HepG2 (cell line): Measurements from ENCODE around the gene ARHGAP19. TPM values are rescaled to one million over a fixed set of nuclear protein-coding genes. Genes with fewer than 3 reads are reported as not detected.

Experiments
- ATAC-seq: fragments of 200-7000 bp; cut with Tn5 transposase; 3 replicates; pipeline ENCODE4 v1.9.1; 2020; ENCODE audit warnings: mild to moderate bottlenecking, moderate library complexity
- BruUV-seq: library from RNA; stranded (reverse); fragments of 400-500 nt; replicated peaks from 2 replicates; lab custom pipeline; 2021; lab: Mats Ljungman, UMichigan
- CTCF ChIA-PET: fragments of 300-600 bp; formaldehyde crosslinking; extraction: SDS; loops from one replicate; lab custom pipeline; 2021; ENCODE audit warnings: low total read pairs, inconsistent platforms, low intra/inter-chr PET ratio; lab: Yijun Ruan, JAX
- POLR2A ChIA-PET: fragments of 350-600 bp; sonication (Branson Sonifier 250); formaldehyde crosslinking; loops from one replicate; lab custom pipeline; 2020; ENCODE audit warnings: antibody characterized with exemption, inconsistent platforms; lab: Yijun Ruan, JAX
- DNase-seq: peaks from one replicate; pipeline ENCODE4 v3.0.0-alpha.2; 2015; ENCODE audit warnings: low spot score
- FAIRE-seq: peaks from 3 replicates; lab custom pipeline; 2011; peaks lifted over from hg19 to GRCh38; lab: Jason Lieb, UNC
- H2AFZ ChIP-seq: one replicate; pipeline ENCODE4 v1.6.1; 2011; ENCODE audit warnings: low read length, inconsistent platforms
- H3K27ac ChIP-seq: fragments of 300-600 bp; 3 replicates; pipeline ENCODE4 v1.8.0; 2011; ENCODE audit warnings: mixed run types, mild to moderate bottlenecking, mixed read lengths, low read length, inconsistent platforms; ENCODE audit not compliant: insufficient read depth; ENCODE audit errors: extremely low read length
- H3K27me3 ChIP-seq, 2 experiments: fragments of 200-600 bp in 1 of 2; 2 replicates in 1 of 2; 3 replicates in 1 of 2; pipeline versions ENCODE4 v1.6.0 to v1.8.0; 2011; ENCODE audit warnings: low read length in 2 of 2, mild to moderate bottlenecking in 2 of 2, moderate library complexity in 2 of 2, inconsistent platforms in 1 of 2; ENCODE audit not compliant: insufficient read depth in 2 of 2, control insufficient read depth in 1 of 2
- H3K36me3 ChIP-seq, 2 experiments: fragments of 200-600 bp in 1 of 2; replicated peaks in 1 of 2; 2 replicates in 1 of 2; 3 replicates in 1 of 2; pipeline versions ENCODE4 v1.5.1 to v1.8.0; 2011; ENCODE audit warnings: low read length in 2 of 2, inconsistent platforms in 1 of 2; ENCODE audit not compliant: insufficient read depth in 2 of 2, control insufficient read depth in 1 of 2
- H3K4me1 ChIP-seq: 2 replicates; pipeline ENCODE4 v1.5.1; 2012; ENCODE audit warnings: low read length, inconsistent platforms; ENCODE audit not compliant: insufficient read depth
- H3K4me2 ChIP-seq: 2 replicates; pipeline ENCODE4 v1.6.0; 2011; ENCODE audit warnings: low read depth, low read length, inconsistent platforms
- H3K4me3 ChIP-seq, 3 experiments: fragments of 200-600 bp in 1 of 3; sonication (generic), shearing (Covaris generic) in 1 of 3; replicated peaks in 1 of 3; 2 replicates each; pipeline ENCODE4 v1.5.1; 2011 to 2016; ENCODE audit warnings: low read length in 3 of 3, inconsistent platforms in 2 of 3, low read depth in 2 of 3, mild to moderate bottlenecking in 2 of 3, control low read depth in 1 of 3, mixed read lengths in 1 of 3; ENCODE audit not compliant: insufficient read depth in 1 of 3
- H3K79me2 ChIP-seq: one replicate; pipeline ENCODE4 v1.6.1; 2011; ENCODE audit warnings: low read length, inconsistent platforms; ENCODE audit not compliant: insufficient read depth
- H3K9ac ChIP-seq: 2 replicates; pipeline ENCODE4 v1.6.0; 2011; ENCODE audit warnings: mild to moderate bottlenecking, low read depth, low read length, inconsistent platforms; ENCODE audit not compliant: insufficient read depth
- H3K9me3 ChIP-seq: 2 replicates; pipeline ENCODE4 v1.5.1; 2012; ENCODE audit warnings: mild to moderate bottlenecking, low read length
- H4K20me1 ChIP-seq: 2 replicates; pipeline ENCODE4 v1.6.0; 2011; ENCODE audit warnings: inconsistent platforms, mild to moderate bottlenecking, low read length, moderate library complexity; ENCODE audit not compliant: insufficient read depth
- CEBPG ChIP-seq: IDR thresholded peaks from 2 replicates; pipeline ENCODE4 v1.6.1; 2016
- ELF3 ChIP-seq: IDR thresholded peaks from 2 replicates; pipeline ENCODE4 v1.6.1; 2016; ENCODE audit warnings: missing genetic modification reagents, missing compliant biosample characterization
- FOSL2 ChIP-seq: sonication (generic); formaldehyde crosslinking; IDR thresholded peaks from 2 replicates; pipeline ENCODE4 v1.4.0; 2020; ENCODE audit warnings: missing genetic modification reagents
- HDAC1 ChIP-seq: sonication (generic); formaldehyde crosslinking; IDR thresholded peaks from 2 replicates; pipeline ENCODE4 v1.5.1; 2020; ENCODE audit warnings: mild to moderate bottlenecking, missing genetic modification reagents
- JUNB ChIP-seq: sonication (generic); formaldehyde crosslinking; IDR thresholded peaks from 2 replicates; pipeline ENCODE4 v1.8.0; 2022; ENCODE audit warnings: missing genetic modification reagents, mild to moderate bottlenecking, borderline replicate concordance
- KDM5B ChIP-seq: sonication (generic); formaldehyde crosslinking; IDR thresholded peaks from 2 replicates; pipeline ENCODE4 v1.4.0; 2020; ENCODE audit warnings: missing genetic modification reagents, mild to moderate bottlenecking, borderline replicate concordance
- POGZ ChIP-seq: sonication (generic); formaldehyde crosslinking; IDR thresholded peaks from 2 replicates; pipeline ENCODE4 v1.4.0; 2020; ENCODE audit warnings: mild to moderate bottlenecking, missing genetic modification reagents
- RARA ChIP-seq: IDR thresholded peaks from 2 replicates; pipeline ENCODE4 v1.6.1; 2016; ENCODE audit warnings: missing genetic modification reagents, missing compliant biosample characterization
- SIX4 ChIP-seq: sonication (generic); formaldehyde crosslinking; IDR thresholded peaks from 2 replicates; pipeline ENCODE4 v1.4.0; 2020; ENCODE audit warnings: missing genetic modification reagents
- ZNF7 ChIP-seq: IDR thresholded peaks from 2 replicates; pipeline ENCODE4 v1.6.1; 2016; ENCODE audit warnings: missing biosample characterization, missing genetic modification reagents
- WGBS: methylation state at CpG from one replicate; pipeline ENCODE4 v1.1.6; 2017; ENCODE audit warnings: low lambda C conversion rate; 5-methylcytosine and 5-hydroxymethylcytosine counted together
- in situ Hi-C: cut with HindIII; loops from 2 replicates; pipeline ENCODE4 v1.10.0; 2017; ENCODE audit warnings: low pct_unique_long_range_greater_than_20kb; ENCODE audit not compliant: extremely low pct_ligation_motif_present
- intact Hi-C: fragments of 100-400 bp; cut with micrococcal nuclease; formaldehyde crosslinking; loops from one replicate; pipeline ENCODE4 v1.10.0; 2022; ENCODE audit not compliant: unreplicated experiment
- polyA plus RNA-seq, 8 experiments: library from polyadenylated mRNA; depleted of rRNA in 3 of 8; stranded (reverse) in 7 of 8; unstranded in 1 of 8; fragments of >200 nt; fragmentation: Illumina TruSeq in 4 of 8; extraction: Trizol in 4 of 8; gene quantifications; 2 replicates each; pipeline versions ENCODE4 v1.2.1 to v1.2.3, GENCODE V29; 2011 to 2016; ENCODE audit warnings: low read depth in 4 of 8, missing spikeins in 1 of 8, mixed read lengths in 1 of 8; ENCODE audit not compliant: insufficient read depth in 1 of 8
- total RNA-seq, 5 experiments: library from RNA; depleted of rRNA; stranded (reverse); fragments of >200 nt; fragmentation: Illumina TruSeq; extraction: Trizol; gene quantifications; 2 replicates each; pipeline ENCODE4 v1.2.3, GENCODE V29; 2016; ENCODE audit warnings: low read depth in 1 of 5
- TF ChIP-seq, protein P1 (sequence below): IDR thresholded peaks from 2 replicates; pipeline ENCODE4 v1.4.0; 2020; ENCODE audit warnings: mild to moderate bottlenecking, missing genetic modification reagents
- TF ChIP-seq, protein P2 (sequence below): sonication (generic); formaldehyde crosslinking; IDR thresholded peaks from 2 replicates; pipeline ENCODE4 v1.4.0; 2020; ENCODE audit warnings: missing genetic modification reagents

ARHGAP19 gene
- total and polyA plus RNA-seq, 2 of the 13 experiments (the other 11 are each of a cell fraction or from before 2014, with no cell fraction given): 7.6 to 10.0 TPM

DNA sequence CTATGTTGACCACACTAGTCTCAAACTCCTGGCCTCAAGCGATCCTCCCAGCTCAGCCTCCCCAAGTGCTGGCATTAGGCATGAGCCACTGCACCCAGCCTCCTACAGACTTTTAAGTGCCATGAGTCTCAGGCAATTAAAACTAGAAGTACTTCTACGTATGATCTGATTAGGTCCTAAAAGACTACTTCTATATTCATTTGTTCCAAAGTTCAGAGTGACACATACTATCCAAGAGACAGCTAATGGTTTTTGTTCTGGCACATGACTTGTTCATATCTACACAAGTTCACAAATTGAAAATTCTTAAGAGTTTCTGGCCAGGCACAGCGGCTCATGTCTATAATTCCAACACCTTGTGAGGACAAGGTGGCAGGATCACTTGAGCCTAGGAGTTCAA, 11.7 kb downstream of the ARHGAP19 start:
- POLR2A ChIA-PET: no interaction called here
- in situ Hi-C loops (no loop called here), intact Hi-C loops (no loop called here)
- no peak for ATAC-seq
- no peaks in the 10 kb centered on the region for H4K20me1 ChIP-seq
- H3K79me2 ChIP-seq: peaks cover 5% of the 10 kb centered on the region
- 85% methylated on average over 3 of the region's 3 CpGs for WGBS
- no peak overlapping the region for H3K4me3 ChIP-seq
- peaks cover 29% of the 10 kb centered on the region for H3K4me1 ChIP-seq
- H3K27ac ChIP-seq: no peak overlapping the region
- no peak overlapping the region for H3K9ac ChIP-seq
- no peaks in the 10 kb centered on the region for H3K27me3 ChIP-seq
- no peak for FAIRE-seq
- H3K9me3 ChIP-seq: no peaks in the 10 kb centered on the region
- H2AFZ ChIP-seq: no peak overlapping the region
- H3K36me3 ChIP-seq: no peaks in the 10 kb centered on the region
- no TSS peak for BruUV-seq
- no peak for DNase-seq
- CTCF ChIA-PET: no interaction called here
- no peak overlapping the region for H3K4me2 ChIP-seq
- TF ChIP-seq KDM5B (CRISPR knock-in tag) (no peak), ZNF7 (CRISPR knock-in tag) (peak; percentile 78)

DNA sequence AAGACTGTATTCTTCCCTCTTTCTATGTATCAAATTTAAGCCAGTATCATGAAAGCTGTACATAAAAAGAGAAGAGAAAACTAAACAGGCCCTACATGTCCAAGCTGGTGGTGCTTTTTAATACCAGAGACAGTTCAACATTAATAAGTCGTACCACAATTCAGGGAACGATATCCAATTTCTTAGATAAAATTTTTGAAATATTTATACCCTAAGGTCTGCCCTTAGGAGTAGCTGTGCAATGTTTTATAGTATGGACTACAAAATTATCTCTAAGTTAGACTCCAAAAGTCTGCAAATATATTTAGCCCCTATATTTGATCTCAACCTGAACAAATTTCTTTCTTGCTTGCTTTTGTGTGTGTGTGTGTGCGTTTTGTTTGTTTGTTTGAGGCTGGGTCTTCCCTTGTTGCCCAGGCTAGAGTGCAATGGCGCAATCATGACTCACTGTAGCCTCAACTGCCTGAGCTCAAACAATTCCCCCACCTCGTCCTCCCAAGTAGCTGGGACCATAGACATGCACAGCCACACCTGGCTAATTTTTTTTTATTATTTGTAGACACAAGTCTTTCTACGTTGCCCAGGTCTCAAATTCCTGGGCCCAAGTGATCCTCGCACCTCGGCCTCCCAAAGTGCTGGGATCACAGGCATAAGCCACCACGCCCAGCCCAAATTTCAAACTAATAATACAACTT, 13.2 kb downstream of the ARHGAP19 start:
- 16% methylated on average over 9 of the region's 9 CpGs for WGBS
- peak overlapping the region; percentile 52 for H3K27ac ChIP-seq
- DNase-seq (peak; percentile 78), FAIRE-seq (peak; percentile 83), ATAC-seq (peak; percentile 81)
- no peak overlapping the region for H3K4me3 ChIP-seq
- H3K9ac ChIP-seq: no peak overlapping the region
- ChIA-PET CTCF (interaction anchor here (0.7 to 3.1 kb wide), 6 partner anchors 40 to 102 kb away, joined by 3 to 15 read pairs (median 4); partner anchors contain the start of gene FRAT1), POLR2A (interaction anchor here (0.7 to 2.1 kb wide), 7 partner anchors 12 to 122 kb away, joined by 3 to 19 read pairs (median 8); partner anchors contain the start of genes ARHGAP19, FRAT1, FRAT2 and RRP12)
- intact Hi-C loops: loop anchor here (2.0 kb wide), 2 partner anchors 54 to 76 kb away; no protein-coding TSS in a partner anchor
- no peaks in the 10 kb centered on the region for H3K27me3 ChIP-seq
- no peaks in the 10 kb centered on the region for H4K20me1 ChIP-seq
- H3K36me3 ChIP-seq: no peaks in the 10 kb centered on the region
- H3K4me2 ChIP-seq: peak overlapping the region; percentile 44
- no TSS peak for BruUV-seq
- H3K9me3 ChIP-seq: no peaks in the 10 kb centered on the region
- H2AFZ ChIP-seq: no peak overlapping the region
- H3K79me2 ChIP-seq: peaks cover 5% of the 10 kb centered on the region
- in situ Hi-C loops: no loop called here
- H3K4me1 ChIP-seq: peaks cover 29% of the 10 kb centered on the region
- TF ChIP-seq CEBPG (CRISPR knock-in tag) (peak; percentile 88), SIX4 (CRISPR knock-in tag) (no peak), RARA (CRISPR knock-in tag) (0 out of 2 replicates have a peak, but pooled peaks have one; percentile 22), POGZ (CRISPR knock-in tag) (peak; percentile 23; the same call in 1 of the 2 replicates), JUNB (peak; percentile 69; the same call in 1 of the 2 replicates), ELF3 (CRISPR knock-in tag) (peak; percentile 43; the same call in 1 of the 2 replicates), FOSL2 (CRISPR knock-in tag) (peak; percentile 96), HDAC1 (0 out of 2 replicates have a peak, but pooled peaks have one; percentile 23)
- TF ChIP-seq, protein P1, sequence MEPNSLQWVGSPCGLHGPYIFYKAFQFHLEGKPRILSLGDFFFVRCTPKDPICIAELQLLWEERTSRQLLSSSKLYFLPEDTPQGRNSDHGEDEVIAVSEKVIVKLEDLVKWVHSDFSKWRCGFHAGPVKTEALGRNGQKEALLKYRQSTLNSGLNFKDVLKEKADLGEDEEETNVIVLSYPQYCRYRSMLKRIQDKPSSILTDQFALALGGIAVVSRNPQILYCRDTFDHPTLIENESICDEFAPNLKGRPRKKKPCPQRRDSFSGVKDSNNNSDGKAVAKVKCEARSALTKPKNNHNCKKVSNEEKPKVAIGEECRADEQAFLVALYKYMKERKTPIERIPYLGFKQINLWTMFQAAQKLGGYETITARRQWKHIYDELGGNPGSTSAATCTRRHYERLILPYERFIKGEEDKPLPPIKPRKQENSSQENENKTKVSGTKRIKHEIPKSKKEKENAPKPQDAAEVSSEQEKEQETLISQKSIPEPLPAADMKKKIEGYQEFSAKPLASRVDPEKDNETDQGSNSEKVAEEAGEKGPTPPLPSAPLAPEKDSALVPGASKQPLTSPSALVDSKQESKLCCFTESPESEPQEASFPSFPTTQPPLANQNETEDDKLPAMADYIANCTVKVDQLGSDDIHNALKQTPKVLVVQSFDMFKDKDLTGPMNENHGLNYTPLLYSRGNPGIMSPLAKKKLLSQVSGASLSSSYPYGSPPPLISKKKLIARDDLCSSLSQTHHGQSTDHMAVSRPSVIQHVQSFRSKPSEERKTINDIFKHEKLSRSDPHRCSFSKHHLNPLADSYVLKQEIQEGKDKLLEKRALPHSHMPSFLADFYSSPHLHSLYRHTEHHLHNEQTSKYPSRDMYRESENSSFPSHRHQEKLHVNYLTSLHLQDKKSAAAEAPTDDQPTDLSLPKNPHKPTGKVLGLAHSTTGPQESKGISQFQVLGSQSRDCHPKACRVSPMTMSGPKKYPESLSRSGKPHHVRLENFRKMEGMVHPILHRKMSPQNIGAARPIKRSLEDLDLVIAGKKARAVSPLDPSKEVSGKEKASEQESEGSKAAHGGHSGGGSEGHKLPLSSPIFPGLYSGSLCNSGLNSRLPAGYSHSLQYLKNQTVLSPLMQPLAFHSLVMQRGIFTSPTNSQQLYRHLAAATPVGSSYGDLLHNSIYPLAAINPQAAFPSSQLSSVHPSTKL (CRISPR knock-in tag): peak; percentile 63; the same call in 1 of the 2 replicates
- TF ChIP-seq, protein P2, sequence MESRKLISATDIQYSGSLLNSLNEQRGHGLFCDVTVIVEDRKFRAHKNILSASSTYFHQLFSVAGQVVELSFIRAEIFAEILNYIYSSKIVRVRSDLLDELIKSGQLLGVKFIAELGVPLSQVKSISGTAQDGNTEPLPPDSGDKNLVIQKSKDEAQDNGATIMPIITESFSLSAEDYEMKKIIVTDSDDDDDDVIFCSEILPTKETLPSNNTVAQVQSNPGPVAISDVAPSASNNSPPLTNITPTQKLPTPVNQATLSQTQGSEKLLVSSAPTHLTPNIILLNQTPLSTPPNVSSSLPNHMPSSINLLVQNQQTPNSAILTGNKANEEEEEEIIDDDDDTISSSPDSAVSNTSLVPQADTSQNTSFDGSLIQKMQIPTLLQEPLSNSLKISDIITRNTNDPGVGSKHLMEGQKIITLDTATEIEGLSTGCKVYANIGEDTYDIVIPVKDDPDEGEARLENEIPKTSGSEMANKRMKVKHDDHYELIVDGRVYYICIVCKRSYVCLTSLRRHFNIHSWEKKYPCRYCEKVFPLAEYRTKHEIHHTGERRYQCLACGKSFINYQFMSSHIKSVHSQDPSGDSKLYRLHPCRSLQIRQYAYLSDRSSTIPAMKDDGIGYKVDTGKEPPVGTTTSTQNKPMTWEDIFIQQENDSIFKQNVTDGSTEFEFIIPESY (CRISPR knock-in tag): 0 out of 2 replicates have a peak, but pooled peaks have one; percentile 15
